SK-N-MC (cell line): ENCODE measurements around the gene TRIM52.

Experiments
- EZH2 ChIP-seq: fragments of 200-600 bp; sonication (generic); IDR thresholded peaks from one replicate; pipeline ENCODE4 v1.6.1; 2017; ENCODE audit warnings: antibody characterized with exemption
- FOXP2 ChIP-seq: optimal IDR thresholded peaks from 2 replicates; pipeline ENCODE3; 2011; ENCODE audit warnings: mild to moderate bottlenecking, moderate library complexity; ENCODE audit not compliant: insufficient read depth; ENCODE audit errors: extremely low read length, control extremely low read depth
- POLR2AphosphoS5 ChIP-seq: IDR thresholded peaks from 2 replicates; pipeline ENCODE4 v1.6.1; 2012; ENCODE audit warnings: mild to moderate bottlenecking, low read depth, low read length, borderline replicate concordance

DNA sequence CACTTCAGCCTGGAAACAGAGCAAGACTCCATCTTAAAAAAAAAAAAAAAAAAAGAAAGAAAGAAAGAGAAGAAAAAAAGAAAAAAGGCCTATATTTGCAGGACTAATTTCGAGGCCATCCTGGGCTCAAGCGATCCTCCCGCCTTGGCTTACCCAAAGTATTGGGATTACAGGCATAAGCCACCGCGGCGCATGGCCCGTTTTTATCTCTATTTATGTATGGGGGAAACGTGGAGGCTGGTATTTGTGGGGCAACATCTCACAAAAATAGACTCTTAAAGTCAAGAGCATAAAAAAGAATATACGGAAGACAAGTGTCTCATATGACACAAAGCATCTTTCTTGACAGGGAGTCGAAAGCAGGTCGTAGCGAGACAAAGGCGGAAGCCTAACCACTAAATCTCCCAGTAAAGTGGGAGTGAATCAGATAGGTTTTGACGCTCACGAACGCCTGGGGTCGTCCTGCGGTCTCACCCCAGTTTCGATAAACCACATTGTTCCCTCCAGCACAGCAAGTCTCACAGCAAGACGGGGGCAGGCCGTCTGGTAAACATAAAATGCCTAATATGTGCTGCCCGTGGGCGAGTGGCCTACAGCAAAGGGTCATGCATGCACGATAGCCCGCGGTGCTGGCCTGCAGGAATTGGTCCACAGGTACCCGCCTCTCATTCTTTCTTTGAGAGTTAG is 39.7 kb downstream of the TRIM52 start:
- no peak for TF ChIP-seq POLR2AphosphoS5
- TF ChIP-seq EZH2, result no peak
- no peak for TF ChIP-seq FOXP2
